Kidney (tissue), 14 donors: Measurements from ENCODE around the gene IDI1. TPM values are rescaled to one million over a fixed set of nuclear protein-coding genes. Genes with fewer than 3 reads are reported as not detected.
A peak's percentile ranks its signal among the peaks of the same experiment; 100 is the strongest.

ENCODE experiments used
- DNase-seq, 5 donors: peaks; one replicate each; pipeline ENCODE4 v3.0.0-alpha.2; 2013 to 2020
- FAIRE-seq: peaks from 2 replicates; lab custom pipeline; 2012; peaks lifted over from hg19 to GRCh38; lab: Jason Lieb, UNC
- H3K27ac ChIP-seq, 2 donors: one replicate each; pipeline ENCODE4 v1.7.0; 2013; ENCODE audit warnings: low read depth in 2 of 2, low read length in 2 of 2, inconsistent platforms in 1 of 2
- H3K27me3 ChIP-seq: one replicate; pipeline ENCODE4 v1.7.1; 2013; ENCODE audit warnings: low read length, inconsistent platforms; ENCODE audit not compliant: control insufficient read depth, insufficient read depth
- H3K36me3 ChIP-seq, 3 donors: one replicate each; pipeline versions ENCODE4 v1.7.0 to v1.7.1; 2013; ENCODE audit warnings: low read length in 3 of 3, control low read depth in 1 of 3, inconsistent platforms in 1 of 3; ENCODE audit not compliant: insufficient read depth in 3 of 3, control insufficient read depth in 2 of 3
- H3K4me1 ChIP-seq, 3 donors: one replicate each; pipeline versions ENCODE4 v1.7.0 to v1.7.1; 2013; ENCODE audit warnings: low read length in 3 of 3, inconsistent platforms in 1 of 3, low read depth in 1 of 3; ENCODE audit not compliant: control insufficient read depth in 2 of 3, insufficient read depth in 2 of 3
- H3K4me3 ChIP-seq, 3 donors: one replicate each; pipeline versions ENCODE4 v1.7.0 to v1.8.1; 2013; ENCODE audit warnings: low read length in 3 of 3, control low read depth in 1 of 3, inconsistent platforms in 1 of 3
- H3K9ac ChIP-seq, 3 donors: one replicate each; pipeline versions ENCODE4 v1.7.0 to v1.7.1; 2013; ENCODE audit warnings: low read length in 3 of 3, control low read depth in 1 of 3, inconsistent platforms in 1 of 3
- H3K9me3 ChIP-seq, 3 donors: one replicate each; pipeline versions ENCODE4 v1.7.0 to v1.7.1; 2013; ENCODE audit warnings: low read length in 3 of 3, control low read depth in 1 of 3, inconsistent platforms in 1 of 3; ENCODE audit not compliant: control insufficient read depth in 2 of 3, insufficient read depth in 1 of 3
- CTCF ChIP-seq: IDR thresholded peaks from 3 replicates; pipeline ENCODE4 v1.5.1; 2012; ENCODE audit warnings: mild to moderate bottlenecking, moderate library complexity, borderline replicate concordance; ENCODE audit not compliant: insufficient read depth; ENCODE audit errors: extremely low read depth
- intact Hi-C: fragments of 100-400 bp; cut with DNase I; formaldehyde crosslinking; loops from one replicate; pipeline ENCODE4 v1.11.1; 2022
- polyA plus RNA-seq: library from polyadenylated mRNA; stranded (reverse); fragments of 350-450 nt; fragmentation: Illumina TruSeq; extraction: RNeasy Lipid Tissue Mini Kit (QIAGEN cat#74804); gene quantifications from one replicate; pipeline ENCODE4 v1.2.3, GENCODE V29; 2014; ENCODE audit warnings: low read depth, low replicate concordance; ENCODE audit not compliant: insufficient read depth
- total RNA-seq: library from RNA; stranded (reverse); fragmentation: NEBNext Ultra II Directional; extraction: Animal tissue kit (Norgen Biotek cat#: 25700); gene quantifications from one replicate; pipeline ENCODE4 v1.2.1, GENCODE V29; 2021
- donor health status: control.
- donor health status: control.
- donor health status: control.
- donor health status: control.
- donor health status: control.
- donor health status: DM: yes; HTN: yes; CAD: no.
- donor health status: Normal renal cell carcinoma (clear cell type).

The IDI1 gene
- total and polyA plus RNA-seq, 2 donors from 2014 or later: 27.5 to 59.7 TPM

GRCh38 chr10:1003884-1004670 lies 44.8 kb downstream of the IDI1 start:
- H3K9ac ChIP-seq: no peak overlapping the region
- no peak overlapping the region for H3K4me3 ChIP-seq
- intact Hi-C loops: no loop called here
- peaks cover 33 to 78% (median 37%) of the 10 kb centered on the region in 3 donors for H3K36me3 ChIP-seq
- TF ChIP-seq CTCF: no peak
- H3K9me3 ChIP-seq: peaks cover 0 to 13% (median 1%) of the 10 kb centered on the region in 3 donors
- no peaks in the 10 kb centered on the region for H3K4me1 ChIP-seq
- DNase-seq: no peak
- no peak for FAIRE-seq
- no peak overlapping the region for H3K27ac ChIP-seq
- H3K27me3 ChIP-seq: no peaks in the 10 kb centered on the region

GRCh38 chr10:1002425-1003006 lies 46.4 kb downstream of the IDI1 start:
- H3K9me3 ChIP-seq: peaks cover 0 to 13% (median 1%) of the 10 kb centered on the region in 3 donors
- DNase-seq: peak in 2 of 5 donors; percentile 5 to 21
- no peak overlapping the region for H3K4me3 ChIP-seq
- no peak overlapping the region for H3K9ac ChIP-seq
- no peak for FAIRE-seq
- TF ChIP-seq CTCF: no peak
- peaks cover 30 to 75% (median 42%) of the 10 kb centered on the region in 3 donors for H3K36me3 ChIP-seq
- intact Hi-C loops: no loop called here
- H3K27me3 ChIP-seq: no peaks in the 10 kb centered on the region
- H3K27ac ChIP-seq: no peak overlapping the region
- H3K4me1 ChIP-seq: no peaks in the 10 kb centered on the region

DNA sequence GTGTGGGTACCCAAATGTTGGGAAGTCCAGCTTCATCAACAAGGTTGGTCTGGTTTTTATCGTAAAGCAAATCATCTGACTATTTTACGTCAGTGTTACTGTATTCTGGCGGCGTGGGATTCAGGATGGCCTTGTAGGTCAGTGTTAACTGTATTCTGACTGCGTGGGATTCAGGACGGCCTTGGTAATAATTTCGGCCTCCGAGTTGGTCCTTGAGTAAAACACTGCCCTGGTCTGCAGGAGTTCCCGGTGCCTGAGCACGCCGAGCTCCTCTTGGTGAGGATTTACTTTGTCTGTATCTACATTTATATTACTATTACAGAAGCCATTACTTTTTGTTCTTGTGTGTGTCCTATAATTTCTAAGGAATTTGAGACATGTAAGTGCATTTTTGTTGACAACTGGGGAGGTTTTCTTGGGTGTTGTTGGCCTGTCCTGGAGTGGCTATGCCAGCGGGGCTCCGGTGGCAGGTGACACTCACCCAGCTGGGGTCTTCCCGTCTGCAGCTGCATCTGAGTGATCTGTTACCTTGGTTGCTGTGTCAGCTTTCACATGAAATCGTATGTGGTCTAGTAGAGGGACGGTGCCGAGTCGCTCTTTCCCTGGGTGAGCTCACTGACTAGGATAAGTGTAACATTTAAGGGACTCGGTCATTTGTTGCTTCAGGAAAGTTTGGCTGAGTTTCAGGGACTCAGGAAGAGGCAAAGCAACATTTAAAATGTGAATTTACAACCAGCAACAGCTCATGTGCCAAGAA lies 51.5 kb downstream of the IDI1 start:
- Histone ChIP-seq H3K36me3 (peaks cover 21 to 62% (median 34%) of the 10 kb centered on the region in 3 donors), H3K4me1 (no peaks in the 10 kb centered on the region), H3K27ac (no peak overlapping the region), H3K9me3 (peaks cover 0 to 3% (median 1%) of the 10 kb centered on the region in 3 donors), H3K4me3 (no peak overlapping the region), H3K27me3 (no peaks in the 10 kb centered on the region), H3K9ac (no peak overlapping the region)
- FAIRE-seq (no peak), DNase-seq (no peak)
- intact Hi-C loops: no loop called here
- no peak for TF ChIP-seq CTCF
